GM12864 (cell line): ENCODE results near the gene VSIG10.

Experiments
- DNase-seq: peaks from one replicate; pipeline ENCODE4 v3.0.0-alpha.2; 2011; ENCODE audit warnings: low read depth
- H3K4me3 ChIP-seq: 2 replicates; pipeline ENCODE4 v1.5.1; 2011; ENCODE audit warnings: mild to moderate bottlenecking, low read depth, low read length, control low read depth
- TF ChIP-seq, protein P1 (sequence below): IDR thresholded peaks from 2 replicates; pipeline ENCODE4 v1.5.1; 2011; ENCODE audit warnings: low read depth, mild to moderate bottlenecking, moderate library complexity, low read length, control low read depth, inconsistent platforms; ENCODE audit errors: missing control alignments

VSIG10 gene, protein sequence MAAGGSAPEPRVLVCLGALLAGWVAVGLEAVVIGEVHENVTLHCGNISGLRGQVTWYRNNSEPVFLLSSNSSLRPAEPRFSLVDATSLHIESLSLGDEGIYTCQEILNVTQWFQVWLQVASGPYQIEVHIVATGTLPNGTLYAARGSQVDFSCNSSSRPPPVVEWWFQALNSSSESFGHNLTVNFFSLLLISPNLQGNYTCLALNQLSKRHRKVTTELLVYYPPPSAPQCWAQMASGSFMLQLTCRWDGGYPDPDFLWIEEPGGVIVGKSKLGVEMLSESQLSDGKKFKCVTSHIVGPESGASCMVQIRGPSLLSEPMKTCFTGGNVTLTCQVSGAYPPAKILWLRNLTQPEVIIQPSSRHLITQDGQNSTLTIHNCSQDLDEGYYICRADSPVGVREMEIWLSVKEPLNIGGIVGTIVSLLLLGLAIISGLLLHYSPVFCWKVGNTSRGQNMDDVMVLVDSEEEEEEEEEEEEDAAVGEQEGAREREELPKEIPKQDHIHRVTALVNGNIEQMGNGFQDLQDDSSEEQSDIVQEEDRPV

DNA sequence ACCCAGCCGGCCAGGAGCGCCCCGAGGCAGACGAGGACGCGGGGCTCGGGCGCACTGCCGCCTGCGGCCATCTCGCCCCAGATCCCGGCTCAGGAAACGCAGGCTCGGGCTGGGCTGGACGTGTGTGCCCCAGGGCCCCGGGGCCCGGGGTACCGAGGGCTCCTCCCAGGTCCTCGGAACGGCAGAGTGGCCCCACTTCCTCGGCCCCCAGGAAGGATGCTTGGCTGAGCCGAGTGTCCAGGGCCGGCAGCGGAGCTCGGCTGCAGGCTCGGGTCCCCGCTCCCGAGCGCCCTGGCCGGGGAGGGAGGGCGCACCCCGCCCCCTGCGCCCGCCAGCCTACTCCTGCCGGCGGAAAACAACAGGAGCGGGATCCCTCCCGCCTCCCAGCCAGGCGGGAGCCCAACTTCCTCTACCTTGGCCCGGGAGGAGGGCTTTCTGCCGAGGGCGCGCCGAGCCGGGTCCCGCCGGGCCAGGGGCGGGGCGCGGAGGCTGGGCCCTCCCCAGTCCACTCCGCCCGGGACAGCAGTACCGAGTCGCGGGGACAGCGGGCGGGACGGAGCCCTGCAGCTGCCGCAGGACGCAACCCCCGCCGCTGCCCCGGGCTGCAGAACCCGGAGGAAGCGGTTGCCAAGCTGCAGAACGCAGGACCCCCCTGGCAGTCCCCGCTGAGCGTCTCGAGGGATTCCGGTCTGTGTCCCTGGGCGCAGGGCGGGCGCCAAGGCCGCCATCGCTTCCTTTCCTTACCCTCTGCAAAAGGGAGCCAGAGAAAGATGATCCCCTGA lies at the start of gene VSIG10:
Gene VSIG10 (minus strand): TSS at position 411 of the 782 bp plus-strand sequence. CDS start 340 bp downstream, at position 71.
- TF ChIP-seq, protein P1, sequence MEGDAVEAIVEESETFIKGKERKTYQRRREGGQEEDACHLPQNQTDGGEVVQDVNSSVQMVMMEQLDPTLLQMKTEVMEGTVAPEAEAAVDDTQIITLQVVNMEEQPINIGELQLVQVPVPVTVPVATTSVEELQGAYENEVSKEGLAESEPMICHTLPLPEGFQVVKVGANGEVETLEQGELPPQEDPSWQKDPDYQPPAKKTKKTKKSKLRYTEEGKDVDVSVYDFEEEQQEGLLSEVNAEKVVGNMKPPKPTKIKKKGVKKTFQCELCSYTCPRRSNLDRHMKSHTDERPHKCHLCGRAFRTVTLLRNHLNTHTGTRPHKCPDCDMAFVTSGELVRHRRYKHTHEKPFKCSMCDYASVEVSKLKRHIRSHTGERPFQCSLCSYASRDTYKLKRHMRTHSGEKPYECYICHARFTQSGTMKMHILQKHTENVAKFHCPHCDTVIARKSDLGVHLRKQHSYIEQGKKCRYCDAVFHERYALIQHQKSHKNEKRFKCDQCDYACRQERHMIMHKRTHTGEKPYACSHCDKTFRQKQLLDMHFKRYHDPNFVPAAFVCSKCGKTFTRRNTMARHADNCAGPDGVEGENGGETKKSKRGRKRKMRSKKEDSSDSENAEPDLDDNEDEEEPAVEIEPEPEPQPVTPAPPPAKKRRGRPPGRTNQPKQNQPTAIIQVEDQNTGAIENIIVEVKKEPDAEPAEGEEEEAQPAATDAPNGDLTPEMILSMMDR: no peak
- DNase-seq: no peak
- peak within 1 kb of the TSS; percentile 56 for H3K4me3 ChIP-seq

DNA sequence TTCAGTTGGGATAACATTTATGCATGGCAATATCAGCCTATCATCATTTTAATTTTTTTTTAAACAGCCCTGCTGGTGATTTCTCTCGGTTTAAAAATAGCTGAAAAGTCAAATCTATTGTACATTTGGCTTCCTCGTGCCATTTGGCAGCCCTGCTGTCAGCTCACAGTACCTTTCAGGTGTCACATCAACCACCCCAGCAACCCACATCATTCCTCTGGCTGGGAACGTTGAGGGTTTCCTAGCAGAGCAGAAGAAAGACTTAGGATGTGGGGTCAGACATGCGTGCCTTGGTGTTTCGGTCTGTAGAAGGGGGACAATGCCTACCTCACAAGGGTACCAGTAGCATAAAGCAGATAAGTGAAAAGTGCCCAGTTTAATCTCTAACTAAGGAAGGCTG lies 47.9 kb upstream of the VSIG10 start:
- TF ChIP-seq, protein P1: no peak
- no peak for DNase-seq
- no peak overlapping the region for H3K4me3 ChIP-seq

DNA sequence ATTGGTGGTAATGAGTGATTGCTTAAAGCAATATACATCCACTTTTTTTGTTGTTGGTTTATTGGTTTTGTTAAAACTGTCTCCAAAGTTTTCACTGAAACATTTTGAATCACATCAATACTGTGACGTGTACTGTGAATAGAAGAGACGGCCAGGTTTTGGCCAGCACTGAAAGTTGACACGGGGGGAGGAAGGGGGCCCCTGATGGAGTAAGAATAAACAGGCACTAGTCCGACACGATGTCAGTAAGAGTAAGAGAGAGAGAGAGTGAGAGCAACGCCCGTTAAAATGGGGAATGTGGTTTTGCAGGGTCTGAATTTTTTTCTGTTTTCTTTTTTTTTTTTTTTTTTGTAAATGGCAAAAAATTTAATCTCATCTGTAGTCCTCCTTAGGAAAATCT lies 46.8 kb upstream of the VSIG10 start:
- H3K4me3 ChIP-seq: no peak overlapping the region
- no peak for DNase-seq
- TF ChIP-seq, protein P1: no peak

DNA sequence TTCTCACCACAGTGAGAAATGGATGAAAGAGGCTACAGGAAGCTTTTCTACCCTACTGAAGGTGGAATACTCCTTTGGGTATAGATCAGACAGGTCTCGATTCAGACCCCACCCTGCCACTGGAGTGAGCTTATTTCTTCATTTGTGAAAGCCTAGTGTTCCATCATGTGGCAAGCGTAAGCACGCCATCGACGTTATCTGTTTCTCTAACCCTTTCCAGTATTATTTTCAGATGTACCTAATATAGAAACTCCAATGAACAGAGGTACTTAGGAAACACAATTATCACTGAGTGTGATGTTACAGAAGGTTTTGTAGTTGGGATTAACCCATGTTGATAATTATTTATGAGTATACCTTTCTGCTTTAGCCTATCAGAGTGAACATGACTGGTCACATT lies 44.5 kb upstream of the VSIG10 start:
- no peak for DNase-seq
- no peak overlapping the region for H3K4me3 ChIP-seq
- TF ChIP-seq, protein P1: no peak

DNA sequence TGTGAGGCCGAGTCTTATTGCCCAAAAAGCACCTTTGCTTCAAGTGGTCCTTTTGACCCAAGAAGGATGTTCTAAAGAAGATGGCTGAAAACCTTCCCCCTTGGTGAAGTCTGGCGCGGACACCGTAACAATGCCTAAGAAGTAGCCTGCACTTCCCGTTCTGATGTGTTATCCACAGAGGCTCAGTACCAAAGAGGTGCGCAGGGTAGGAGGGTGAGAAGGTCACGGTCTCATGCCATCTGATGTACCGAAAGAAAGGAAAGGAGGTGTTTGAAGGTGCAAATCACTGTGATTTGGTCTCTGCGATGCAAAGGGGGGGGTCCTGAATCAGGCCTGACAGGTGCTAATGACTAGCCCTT lies 42.0 kb upstream of the VSIG10 start:
- TF ChIP-seq, protein P1: no peak
- no peak for DNase-seq
- no peak overlapping the region for H3K4me3 ChIP-seq

DNA sequence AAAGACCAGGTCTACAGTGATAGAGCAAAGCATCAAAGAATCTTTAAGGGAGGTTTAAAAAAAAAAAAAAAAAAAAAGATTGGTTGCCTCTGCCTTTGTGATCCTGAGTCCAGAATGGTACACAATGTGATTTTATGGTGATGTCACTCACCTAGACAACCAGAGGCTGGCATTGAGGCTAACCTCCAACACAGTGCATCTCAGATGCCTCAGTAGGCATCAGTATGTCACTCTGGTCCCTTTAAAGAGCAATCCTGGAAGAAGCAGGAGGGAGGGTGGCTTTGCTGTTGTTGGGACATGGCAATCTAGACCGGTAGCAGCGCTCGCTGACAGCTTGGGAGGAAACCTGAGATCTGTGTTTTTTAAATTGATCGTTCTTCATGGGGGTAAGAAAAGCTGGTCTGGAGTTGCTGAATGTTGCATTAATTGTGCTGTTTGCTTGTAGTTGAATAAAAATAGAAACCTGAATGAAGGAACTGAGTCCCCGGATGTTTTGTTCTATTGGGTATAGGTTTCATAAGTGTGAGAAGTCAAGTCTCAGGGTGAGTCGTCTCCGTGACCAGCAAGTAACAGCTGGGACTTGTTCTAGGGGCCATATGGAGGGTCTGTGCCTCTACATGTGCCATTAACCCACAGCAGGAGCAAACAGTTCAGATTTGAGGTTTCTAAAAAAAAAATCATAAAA lies 41.4 kb upstream of the VSIG10 start:
- H3K4me3 ChIP-seq: no peak overlapping the region
- peak; percentile 44 for DNase-seq

More for the DNA sequence above, 41.4 kb upstream of the VSIG10 start:
- TF ChIP-seq, protein P1: no peak
